Measurements from ENCODE around the gene SUGCT.

SUGCT gene

DNA sequence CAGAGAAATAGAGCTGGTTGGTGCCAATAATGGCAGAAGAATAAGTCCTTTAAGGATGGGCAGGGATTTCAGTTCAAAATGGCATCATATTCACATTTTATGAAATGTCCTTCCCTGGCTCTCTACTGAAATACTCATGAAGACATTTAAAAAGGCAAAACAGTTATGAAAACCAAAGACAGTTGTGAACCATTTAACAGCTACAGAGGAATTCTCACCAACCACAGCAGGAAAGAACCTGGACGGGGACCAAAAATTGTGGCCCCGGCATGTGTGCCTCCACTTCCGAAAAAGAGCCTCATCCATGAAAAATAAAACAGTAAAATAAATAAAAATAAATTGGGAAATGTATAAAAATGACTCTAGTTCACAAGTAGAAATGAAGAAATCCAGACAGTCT is 539.5 kb downstream of the SUGCT start:
- TF ChIP-seq FOXP2 (optimal IDR thresholded peaks at IDR 0.05; ENCODE audit: control extremely low read depth, extremely low read length, insufficient read depth) = no peak
- TF ChIP-seq POLR2AphosphoS5 (IDR thresholded peaks at IDR 0.05; ENCODE audit: borderline replicate concordance, low read depth, low read length) = no peak
- TF ChIP-seq EZH2 (IDR thresholded peaks at IDR 0.05) = no peak
- Histone ChIP-seq H3K27ac (no peak overlapping the region), H3K4me3 (no peak overlapping the region), H3K9me3 (ENCODE audit: low read depth, low read length) (no peaks in the 10 kb centered on the region), H3K9ac (ENCODE audit: insufficient read length) (no peak overlapping the region), H3K36me3 (ENCODE audit: insufficient read depth, low read length) (no peaks in the 10 kb centered on the region)
- no peak for DNase-seq (ENCODE audit: low read depth, low spot score)

DNA sequence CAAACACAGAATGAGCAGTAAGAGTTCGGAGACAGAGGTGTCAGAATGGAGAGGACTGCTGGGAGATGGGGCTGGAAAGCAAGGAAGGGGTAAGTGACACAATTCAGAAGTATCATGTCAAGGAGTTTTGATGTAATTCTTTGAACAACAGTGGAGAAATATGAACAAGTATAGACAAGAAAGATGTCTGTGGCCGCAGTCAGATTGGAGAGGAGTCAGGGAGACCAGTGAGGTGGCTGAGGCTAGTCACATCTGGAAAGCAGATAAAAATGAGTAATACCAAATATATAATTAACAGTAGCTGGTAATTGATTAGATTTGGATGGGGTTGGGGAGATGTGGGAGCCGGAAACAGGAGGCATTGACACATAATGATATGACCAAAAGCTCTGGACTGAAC is 540.9 kb downstream of the SUGCT start:
- Histone ChIP-seq H3K27ac (no peak overlapping the region), H3K9me3 (ENCODE audit: low read depth, low read length) (no peaks in the 10 kb centered on the region), H3K9ac (ENCODE audit: insufficient read length) (no peak overlapping the region), H3K36me3 (ENCODE audit: insufficient read depth, low read length) (no peaks in the 10 kb centered on the region), H3K4me3 (no peak overlapping the region)
- DNase-seq (ENCODE audit: low read depth, low spot score) = no peak
- TF ChIP-seq POLR2AphosphoS5 (IDR thresholded peaks at IDR 0.05; ENCODE audit: borderline replicate concordance, low read depth, low read length) = no peak
- TF ChIP-seq FOXP2 (optimal IDR thresholded peaks at IDR 0.05; ENCODE audit: control extremely low read depth, extremely low read length, insufficient read depth) = no peak
- TF ChIP-seq EZH2 (IDR thresholded peaks at IDR 0.05) = no peak

DNA sequence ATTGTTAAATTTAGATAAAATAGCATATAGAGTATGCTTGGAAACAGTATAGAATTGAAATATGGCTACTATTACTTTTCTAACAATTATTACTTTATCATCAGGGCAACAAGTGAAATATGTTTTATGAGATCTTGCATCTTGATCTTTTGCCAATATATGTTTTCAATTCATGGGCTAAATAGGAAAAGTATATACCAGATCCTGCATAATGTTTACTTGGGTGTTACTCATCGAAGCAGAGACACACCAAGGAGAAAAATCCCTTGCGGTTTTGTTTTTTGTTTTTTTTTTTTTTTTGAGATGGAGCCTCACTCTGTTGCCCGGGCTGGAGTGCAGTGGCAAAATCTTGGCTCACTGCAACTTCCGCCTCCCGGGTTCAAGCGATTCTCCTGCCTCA is 541.4 kb downstream of the SUGCT start:
- TF ChIP-seq FOXP2 (optimal IDR thresholded peaks at IDR 0.05; ENCODE audit: control extremely low read depth, extremely low read length, insufficient read depth) (no peak), EZH2 (IDR thresholded peaks at IDR 0.05) (no peak), POLR2AphosphoS5 (IDR thresholded peaks at IDR 0.05; ENCODE audit: borderline replicate concordance, low read depth, low read length) (no peak)
- no peak for DNase-seq (ENCODE audit: low read depth, low spot score)
- no peak overlapping the region for H3K9ac ChIP-seq (ENCODE audit: insufficient read length)
- H3K4me3 ChIP-seq = no peak overlapping the region
- H3K9me3 ChIP-seq (ENCODE audit: low read depth, low read length) = no peaks in the 10 kb centered on the region
- no peaks in the 10 kb centered on the region for H3K36me3 ChIP-seq (ENCODE audit: insufficient read depth, low read length)
- H3K27ac ChIP-seq = no peak overlapping the region

DNA sequence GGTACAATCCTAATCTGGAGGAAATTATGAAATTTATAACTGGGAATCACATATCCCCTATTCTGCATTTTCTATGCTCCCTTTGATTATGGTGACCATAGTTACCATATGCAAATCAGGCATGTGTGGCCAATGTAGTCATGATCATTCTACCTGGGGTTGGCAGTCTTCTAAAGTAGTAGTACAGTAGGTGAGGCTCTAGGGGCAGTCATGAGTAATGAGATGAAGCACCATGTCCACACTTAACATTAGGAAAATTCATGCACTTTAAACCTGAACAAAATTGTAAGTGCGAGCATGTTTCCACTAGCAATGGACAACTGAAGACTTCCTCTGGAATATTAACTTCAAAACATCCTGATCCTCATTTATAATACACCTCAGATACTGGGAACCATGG is 545.9 kb downstream of the SUGCT start:
- no peaks in the 10 kb centered on the region for H3K9me3 ChIP-seq (ENCODE audit: low read depth, low read length)
- no peak overlapping the region for H3K4me3 ChIP-seq
- H3K27ac ChIP-seq = no peak overlapping the region
- TF ChIP-seq EZH2 (IDR thresholded peaks at IDR 0.05) = no peak
- TF ChIP-seq FOXP2 (optimal IDR thresholded peaks at IDR 0.05; ENCODE audit: control extremely low read depth, extremely low read length, insufficient read depth) = no peak
- no peak for TF ChIP-seq POLR2AphosphoS5 (IDR thresholded peaks at IDR 0.05; ENCODE audit: borderline replicate concordance, low read depth, low read length)
- no peak for DNase-seq (ENCODE audit: low read depth, low spot score)
- no peaks in the 10 kb centered on the region for H3K36me3 ChIP-seq (ENCODE audit: insufficient read depth, low read length)
- H3K9ac ChIP-seq (ENCODE audit: insufficient read length) = no peak overlapping the region

GRCh38 chr7:40682696-40683095 is 547.9 kb downstream of the SUGCT start:
- DNase-seq (ENCODE audit: low read depth, low spot score) = no peak
- no peak overlapping the region for H3K27ac ChIP-seq
- H3K9me3 ChIP-seq (ENCODE audit: low read depth, low read length) = no peaks in the 10 kb centered on the region
- TF ChIP-seq FOXP2 (optimal IDR thresholded peaks at IDR 0.05; ENCODE audit: control extremely low read depth, extremely low read length, insufficient read depth) (no peak), POLR2AphosphoS5 (IDR thresholded peaks at IDR 0.05; ENCODE audit: borderline replicate concordance, low read depth, low read length) (no peak), EZH2 (IDR thresholded peaks at IDR 0.05) (no peak)
- H3K4me3 ChIP-seq = no peak overlapping the region
- no peaks in the 10 kb centered on the region for H3K36me3 ChIP-seq (ENCODE audit: insufficient read depth, low read length)
- H3K9ac ChIP-seq (ENCODE audit: insufficient read length) = no peak overlapping the region

GRCh38 chr7:40694026-40694809 is 559.4 kb downstream of the SUGCT start:
- Histone ChIP-seq H3K27ac (no peak overlapping the region), H3K36me3 (ENCODE audit: insufficient read depth, low read length) (no peaks in the 10 kb centered on the region), H3K9ac (ENCODE audit: insufficient read length) (no peak overlapping the region), H3K4me3 (no peak overlapping the region), H3K9me3 (ENCODE audit: low read depth, low read length) (no peaks in the 10 kb centered on the region)
- no peak for DNase-seq (ENCODE audit: low read depth, low spot score)
- TF ChIP-seq EZH2 (IDR thresholded peaks at IDR 0.05) (no peak), FOXP2 (optimal IDR thresholded peaks at IDR 0.05; ENCODE audit: control extremely low read depth, extremely low read length, insufficient read depth) (no peak)

GRCh38 chr7:40694991-40695390 is 560.2 kb downstream of the SUGCT start:
- no peak overlapping the region for H3K27ac ChIP-seq
- H3K36me3 ChIP-seq (ENCODE audit: insufficient read depth, low read length) = no peaks in the 10 kb centered on the region
- no peak overlapping the region for H3K4me3 ChIP-seq
- H3K9me3 ChIP-seq (ENCODE audit: low read depth, low read length) = no peaks in the 10 kb centered on the region
- TF ChIP-seq POLR2AphosphoS5 (IDR thresholded peaks at IDR 0.05; ENCODE audit: borderline replicate concordance, low read depth, low read length) (no peak), FOXP2 (optimal IDR thresholded peaks at IDR 0.05; ENCODE audit: control extremely low read depth, extremely low read length, insufficient read depth) (no peak), EZH2 (IDR thresholded peaks at IDR 0.05) (no peak)
- no peak for DNase-seq (ENCODE audit: low read depth, low spot score)
- H3K9ac ChIP-seq (ENCODE audit: insufficient read length) = no peak overlapping the region

- Histone ChIP-seq H3K4me3 (no peak overlapping the region), H3K36me3 (ENCODE audit: insufficient read depth, low read length) (no peaks in the 10 kb centered on the region), H3K27ac (no peak overlapping the region), H3K9me3 (ENCODE audit: low read depth, low read length) (no peaks in the 10 kb centered on the region), H3K9ac (ENCODE audit: insufficient read length) (no peak overlapping the region)
- no peak for DNase-seq (ENCODE audit: low read depth, low spot score)
- TF ChIP-seq POLR2AphosphoS5 (IDR thresholded peaks at IDR 0.05; ENCODE audit: borderline replicate concordance, low read depth, low read length) = no peak
- TF ChIP-seq EZH2 (IDR thresholded peaks at IDR 0.05) = no peak
- no peak for TF ChIP-seq FOXP2 (optimal IDR thresholded peaks at IDR 0.05; ENCODE audit: control extremely low read depth, extremely low read length, insufficient read depth)
Observed at GRCh38 chr7:40697653-40698052, 562.8 kb downstream of the SUGCT start.

Measured in SK-N-MC (cell line).